Activated T-cell treated with anti-CD3 and anti-CD28 coated beads for 1 hour (primary cell): ENCODE data around the gene EIF4EBP2.
A peak's percentile ranks its signal among the peaks of the same experiment; 100 is the strongest.

Experiments
- DNase-seq: peaks from one replicate; pipeline ENCODE4 v3.0.0-alpha.2; 2020; ENCODE audit warnings: low read depth

EIF4EBP2 gene, protein sequence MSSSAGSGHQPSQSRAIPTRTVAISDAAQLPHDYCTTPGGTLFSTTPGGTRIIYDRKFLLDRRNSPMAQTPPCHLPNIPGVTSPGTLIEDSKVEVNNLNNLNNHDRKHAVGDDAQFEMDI

DNA sequence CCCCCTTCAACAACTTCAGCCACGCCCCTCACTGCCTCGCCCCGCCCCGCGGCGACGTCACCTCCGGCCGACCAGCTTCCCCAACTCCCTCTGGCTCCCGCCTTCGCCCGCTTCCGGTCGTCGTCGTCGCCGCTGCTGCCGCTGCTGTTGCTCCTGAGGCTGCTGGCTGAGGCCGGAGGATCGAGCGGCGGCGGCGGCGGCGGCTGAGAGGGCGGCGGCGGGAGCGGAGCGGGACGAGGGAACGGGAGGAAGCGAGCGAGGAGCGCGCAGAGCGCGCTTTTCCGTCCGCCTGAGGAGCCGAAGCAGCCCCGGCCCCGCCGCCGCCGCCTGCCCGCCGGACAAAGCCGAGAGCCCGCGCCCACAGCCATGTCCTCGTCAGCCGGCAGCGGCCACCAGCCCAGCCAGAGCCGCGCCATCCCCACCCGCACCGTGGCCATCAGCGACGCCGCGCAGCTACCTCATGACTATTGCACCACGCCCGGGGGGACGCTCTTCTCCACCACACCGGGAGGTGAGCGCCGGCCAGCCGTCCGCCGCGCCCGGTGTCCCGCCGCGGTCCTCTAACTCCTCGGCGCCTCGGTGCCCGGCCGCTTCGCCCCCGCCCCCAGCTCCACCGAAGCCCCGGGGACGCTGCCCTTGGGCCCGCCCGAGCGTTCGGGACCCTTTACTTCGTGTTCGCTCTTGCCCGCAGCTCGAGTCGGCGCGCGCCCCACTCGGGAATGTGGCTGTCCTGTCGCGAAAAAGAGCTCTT, at the start of gene EIF4EBP2:
TSS of gene EIF4EBP2 (plus strand) at position 110 of the 751 bp plus-strand sequence. CDS start at position 367, 257 bp downstream.
- peak; percentile 99 for DNase-seq

DNA sequence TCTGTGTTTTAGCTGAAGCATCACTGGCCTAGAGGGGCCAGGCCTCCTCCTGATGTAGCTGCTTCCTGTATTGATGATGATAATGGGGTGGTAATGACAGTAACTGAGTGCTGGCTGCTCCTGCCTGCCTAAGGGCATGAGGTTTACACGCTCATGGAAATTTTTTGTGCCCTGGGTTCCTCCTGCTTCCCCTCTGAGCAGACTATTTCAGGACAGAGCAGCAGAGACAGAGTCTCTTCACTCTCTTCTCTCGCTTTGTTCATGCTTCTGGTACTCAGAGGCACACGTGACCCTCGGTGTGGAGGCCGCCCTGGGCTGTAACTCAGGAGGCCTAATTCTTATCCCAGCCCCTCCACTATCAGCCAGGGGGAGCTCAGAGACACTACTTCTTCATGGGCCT, 49.4 kb upstream of the EIF4EBP2 start:
- no peak for DNase-seq

DNA sequence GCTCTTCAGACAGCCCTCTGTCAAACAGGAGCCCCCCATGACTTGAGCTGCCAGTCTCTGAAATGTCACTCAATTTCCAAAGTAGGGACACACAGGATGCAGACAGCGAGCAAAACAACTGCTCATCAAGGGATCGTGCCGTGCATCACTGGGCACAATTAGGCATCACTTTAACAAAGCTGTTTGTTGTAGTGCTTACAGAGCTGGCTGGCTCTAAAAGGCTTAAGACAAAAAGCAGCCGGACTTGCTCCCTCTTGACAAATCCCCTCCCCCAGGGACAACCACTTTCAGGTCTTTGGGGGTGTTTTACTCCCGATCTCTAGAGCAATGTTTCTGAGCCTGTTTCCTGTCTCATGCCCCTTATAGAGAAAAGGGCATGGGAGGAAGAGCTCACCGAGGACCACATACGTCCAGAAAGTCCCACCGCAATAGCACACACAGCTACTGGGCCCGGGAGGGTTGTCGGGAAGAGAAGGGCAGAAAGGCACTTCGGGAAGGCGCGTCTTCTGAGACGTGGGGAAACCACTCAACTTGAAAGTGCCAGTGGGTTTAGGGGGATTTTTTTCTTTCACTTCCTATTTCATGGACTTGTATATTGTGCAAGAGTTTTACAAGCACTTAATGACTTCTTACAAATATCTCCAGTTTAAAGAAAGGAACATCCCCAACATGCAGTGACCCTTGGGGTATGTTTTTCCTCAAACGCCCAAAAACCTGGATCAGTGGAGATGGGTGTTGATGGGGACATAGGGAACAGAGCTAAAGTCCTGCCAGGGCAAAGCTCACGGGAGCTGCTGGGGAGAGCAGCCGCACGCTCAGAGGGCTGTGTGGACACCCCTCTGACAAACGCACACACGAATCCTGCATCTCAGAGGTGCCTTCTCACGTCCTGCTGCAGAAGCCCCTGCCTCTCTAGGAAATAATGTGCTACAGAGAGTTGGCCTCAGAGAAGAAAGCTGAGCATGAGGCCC, 48.6 kb upstream of the EIF4EBP2 start:
- DNase-seq = no peak

DNA sequence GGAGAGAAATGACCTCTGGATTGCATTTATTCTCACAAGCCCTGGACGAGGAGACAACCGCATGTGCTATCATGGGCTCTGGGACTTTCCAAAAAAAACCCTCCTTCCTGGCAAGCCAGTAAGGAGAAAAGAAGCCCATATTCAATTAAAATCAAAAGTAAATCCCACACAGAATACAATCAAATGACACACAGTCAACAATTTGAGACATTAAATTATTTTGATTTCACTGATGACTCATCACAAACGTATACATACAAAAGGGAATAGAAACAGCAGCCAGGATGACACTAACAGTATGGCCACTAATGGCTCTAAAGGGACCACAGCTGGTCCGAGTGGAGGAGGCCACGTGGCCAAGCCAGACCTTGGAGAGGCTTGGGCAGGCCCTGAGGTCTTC, 46.4 kb upstream of the EIF4EBP2 start:
- DNase-seq = no peak

DNA sequence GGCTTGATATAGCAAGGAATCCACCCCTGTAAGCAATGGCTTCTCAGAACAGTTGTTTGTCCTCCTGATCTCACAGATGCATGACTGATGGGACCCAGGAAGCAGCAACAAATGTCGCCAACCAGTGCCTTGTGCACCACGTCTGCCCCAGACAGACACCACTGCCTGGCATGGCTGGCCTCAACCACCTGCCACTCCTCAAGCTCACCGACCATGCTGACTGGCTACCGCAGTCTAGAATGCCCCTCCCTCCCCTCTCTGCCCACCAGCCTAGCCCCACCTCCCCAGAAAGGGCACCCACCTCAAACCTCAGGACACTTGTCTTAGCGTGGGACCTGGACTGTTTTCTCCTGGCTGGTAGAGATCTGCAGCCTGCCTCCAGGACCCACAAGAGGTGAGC, 45.5 kb upstream of the EIF4EBP2 start:
- no peak for DNase-seq

DNA sequence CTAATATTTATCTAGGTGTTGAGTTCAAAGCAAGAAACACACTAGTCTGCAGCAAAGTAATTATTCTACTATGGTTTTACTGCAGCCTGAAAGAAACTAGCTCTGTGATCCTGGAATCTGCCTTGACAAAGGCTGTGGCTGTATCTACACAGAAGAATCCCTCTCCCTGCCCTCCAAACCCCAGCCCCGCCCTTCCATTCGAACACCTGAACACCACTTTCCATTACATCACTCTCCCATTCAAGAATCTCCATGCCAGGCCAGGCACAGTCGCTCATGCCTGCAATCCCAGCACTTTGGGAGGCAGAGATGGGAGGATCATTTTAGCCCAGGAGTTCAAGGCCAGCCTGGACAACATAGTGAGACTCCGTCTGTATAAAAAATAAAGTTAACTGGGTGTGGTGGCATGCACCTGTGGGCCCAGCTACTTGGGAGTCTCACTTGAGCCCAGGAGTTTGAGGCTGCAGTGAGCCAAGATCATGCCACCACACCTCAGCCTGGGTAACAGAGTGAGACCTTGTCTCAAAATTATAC, 44.9 kb upstream of the EIF4EBP2 start:
- DNase-seq = no peak

DNA sequence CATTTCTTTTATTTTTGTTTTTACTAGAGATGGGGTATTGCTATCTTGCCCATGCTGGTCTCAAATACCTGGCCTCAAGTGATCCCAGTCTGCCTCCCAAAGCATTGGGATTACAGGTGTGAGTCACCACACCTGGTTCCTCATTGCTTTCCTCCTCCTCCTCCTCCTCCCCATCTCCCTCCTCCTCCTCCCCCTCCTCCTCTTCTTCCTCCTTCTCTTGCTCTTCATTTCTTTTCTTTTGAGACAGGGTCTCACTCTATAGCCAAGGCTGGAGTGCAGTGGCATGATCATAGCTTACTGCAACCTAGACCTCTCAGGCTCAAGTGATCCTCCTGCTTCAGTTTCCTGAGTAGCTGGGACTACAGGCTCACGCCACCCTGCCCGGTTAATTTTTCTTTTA, 43.7 kb upstream of the EIF4EBP2 start:
- no peak for DNase-seq

DNA sequence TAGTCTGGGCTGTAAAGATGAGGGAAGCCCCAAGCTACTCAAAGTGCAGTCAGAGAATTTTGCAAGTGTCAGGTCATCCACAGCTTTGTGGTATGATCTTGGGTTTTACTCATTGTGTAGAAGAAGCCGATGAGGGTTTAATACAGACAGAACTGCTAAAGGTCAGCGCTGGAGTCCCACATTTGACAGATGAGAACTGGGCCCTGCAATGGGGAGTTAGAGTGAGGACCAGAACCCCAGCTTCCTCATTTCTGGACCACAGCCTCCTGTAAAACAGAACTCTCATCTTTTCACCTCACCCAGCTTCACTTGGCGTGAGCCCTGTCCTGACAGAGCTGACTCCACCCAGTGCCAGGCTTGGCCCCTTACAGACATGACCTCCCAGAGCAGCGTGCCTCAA, 41.6 kb upstream of the EIF4EBP2 start:
- no peak for DNase-seq

DNA sequence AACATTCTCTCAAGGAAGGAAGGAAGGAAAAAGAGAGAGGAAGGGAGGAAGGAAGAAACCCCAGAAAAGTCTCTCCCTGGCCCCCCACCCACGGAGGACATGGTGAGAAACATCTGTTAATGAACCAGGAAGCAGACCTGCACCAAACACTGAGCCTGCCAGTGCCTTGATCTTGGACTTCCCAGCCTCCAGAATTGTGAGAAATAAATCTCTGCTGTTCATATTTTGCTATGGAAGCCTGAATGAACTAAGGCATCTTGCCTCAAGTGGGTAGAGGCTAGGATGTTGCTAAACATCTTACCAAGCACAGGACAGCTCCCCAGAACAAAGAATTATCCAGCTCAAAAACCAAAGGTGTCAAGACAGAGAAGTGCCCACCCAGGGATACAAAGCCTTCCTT, 40.7 kb upstream of the EIF4EBP2 start:
- no peak for DNase-seq

DNA sequence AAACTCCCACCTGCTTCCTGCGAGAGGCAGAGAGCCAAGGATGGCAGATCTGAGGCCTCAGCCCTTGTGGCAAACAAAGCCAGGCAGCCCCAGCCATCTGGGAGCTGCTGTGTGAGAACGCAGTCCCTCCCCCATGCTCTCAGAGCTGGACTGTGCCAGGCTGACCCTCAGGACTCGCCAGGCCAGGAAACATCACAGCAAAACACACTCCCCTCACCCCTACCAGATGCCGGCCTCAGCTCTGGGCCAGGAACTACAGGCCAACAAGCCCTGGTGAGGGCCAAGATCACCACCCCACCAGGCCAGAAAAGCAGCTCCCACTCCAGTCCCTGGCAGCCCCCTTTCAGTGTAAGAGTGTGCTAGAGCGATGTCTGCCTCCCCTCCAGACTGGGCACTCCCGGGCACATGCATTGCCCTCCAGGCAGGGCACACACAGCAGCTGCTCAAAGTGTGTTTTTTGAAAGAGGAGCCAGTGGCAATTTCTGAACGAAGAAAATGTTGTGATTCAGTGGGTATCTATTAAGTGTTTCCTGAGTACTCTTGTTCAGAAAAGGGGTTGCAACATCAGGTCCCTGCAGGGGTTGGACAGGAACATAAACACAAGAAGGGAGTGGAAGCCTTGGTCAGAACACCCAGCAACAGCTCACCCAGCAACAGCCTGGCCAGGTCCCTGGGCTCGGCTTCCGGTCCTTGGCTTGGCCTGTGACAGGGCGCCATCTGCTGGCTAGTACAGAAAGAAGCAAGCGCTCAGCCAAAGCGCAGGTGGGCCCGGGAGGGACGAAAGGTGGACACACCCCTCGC, 39.8 kb upstream of the EIF4EBP2 start:
- DNase-seq = peak; percentile 78

DNA sequence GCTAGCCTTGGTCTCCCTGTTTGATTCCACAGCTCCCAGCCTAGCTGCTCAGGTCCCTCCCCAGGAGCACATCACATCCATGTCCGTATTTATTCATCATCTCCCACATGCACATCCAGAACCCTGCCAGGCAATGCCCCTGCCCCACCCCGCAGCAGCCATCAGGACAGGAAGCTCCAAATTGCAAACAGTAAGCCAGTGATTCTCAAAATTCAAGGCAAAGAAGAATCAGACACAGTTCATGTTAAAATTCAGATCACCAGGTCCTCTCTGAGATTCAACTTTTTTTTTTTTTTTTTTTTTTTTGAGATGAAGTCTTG, 39.2 kb upstream of the EIF4EBP2 start:
- DNase-seq = no peak

DNA sequence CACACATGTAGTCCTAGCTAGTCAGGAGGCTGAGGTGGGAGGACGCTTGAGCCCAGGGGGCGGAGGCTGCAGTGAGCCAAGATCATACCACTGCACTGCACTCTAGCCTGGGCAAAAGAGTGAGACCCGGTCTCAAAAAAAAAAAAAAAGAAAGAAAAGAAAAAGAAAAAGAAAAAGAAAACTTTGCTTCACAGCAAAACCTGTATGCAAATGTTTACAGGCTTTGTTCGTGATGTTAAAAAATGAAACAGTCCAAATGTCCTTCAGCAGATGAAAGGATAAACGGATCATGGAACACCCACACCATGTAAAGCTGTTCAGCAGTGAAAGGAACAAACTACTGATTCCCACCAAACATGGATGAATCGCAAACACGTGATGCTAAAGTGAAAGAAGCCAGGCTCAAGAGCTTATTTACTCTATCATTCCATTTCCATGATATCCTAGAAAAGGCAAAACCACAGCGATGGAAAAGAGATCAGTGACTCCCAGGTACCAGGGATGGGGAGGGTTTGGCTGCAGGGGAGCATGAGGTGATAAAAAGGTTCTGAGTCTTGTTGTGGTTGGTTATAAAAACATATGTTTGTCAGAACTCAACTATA, 36.6 kb upstream of the EIF4EBP2 start:
- DNase-seq = no peak

DNA sequence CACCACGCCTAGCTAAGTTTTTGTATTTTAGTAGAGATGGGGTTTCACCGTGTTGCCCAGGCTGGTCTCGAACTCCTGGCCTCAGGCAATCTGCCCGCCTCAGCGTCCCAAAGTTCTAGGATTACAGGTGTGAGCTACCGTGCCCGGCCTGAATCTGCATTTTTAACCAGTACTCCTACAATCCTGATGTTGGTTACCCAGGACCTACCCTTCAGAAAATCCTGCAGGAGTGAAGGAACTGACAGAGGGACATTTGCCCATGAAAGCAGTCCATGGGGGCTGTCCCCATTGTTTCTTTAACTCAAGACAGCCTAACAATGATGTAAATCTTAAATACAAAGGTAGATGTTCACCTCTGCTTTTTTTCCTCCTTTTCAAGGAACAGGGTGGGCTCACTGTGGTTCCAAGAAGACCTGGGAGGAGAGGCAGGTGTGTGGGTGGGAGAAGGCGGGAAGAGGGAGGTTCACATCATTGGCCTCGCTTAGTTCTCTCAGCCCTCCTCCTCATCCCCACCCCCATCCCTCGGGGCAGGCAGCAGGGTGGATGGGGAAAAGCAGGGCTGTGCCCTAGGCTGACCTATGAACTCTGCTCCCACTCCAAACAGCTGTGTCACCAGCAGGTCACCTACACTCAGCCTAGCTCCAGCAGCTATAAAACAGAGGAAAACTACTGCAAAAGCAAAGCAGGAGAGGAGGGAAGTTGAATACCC, 35.0 kb upstream of the EIF4EBP2 start:
- DNase-seq = no peak

DNA sequence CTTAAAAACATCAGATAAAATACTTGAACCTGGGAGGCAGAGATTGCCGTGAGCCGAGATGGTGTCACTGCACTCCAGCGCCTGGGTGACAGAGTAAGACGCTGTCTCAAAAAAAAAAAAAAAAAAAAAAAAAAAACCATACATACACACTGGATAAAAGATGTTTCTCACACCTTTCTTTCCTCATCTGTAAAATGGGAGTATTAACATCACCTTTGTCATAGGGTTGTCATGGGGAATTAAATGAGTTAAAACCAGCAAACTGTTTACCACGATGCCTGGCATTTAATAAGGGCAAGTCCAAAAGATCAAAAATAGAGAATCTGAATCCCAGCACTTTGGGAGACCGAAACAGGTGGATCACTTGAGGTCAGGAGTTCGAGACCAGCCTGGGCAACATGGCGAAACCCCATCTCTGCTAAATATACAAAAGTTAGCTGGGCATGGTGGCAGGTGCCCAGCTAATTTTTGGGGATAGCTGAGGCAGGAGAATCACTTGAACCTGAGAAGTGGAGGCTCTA, 34.4 kb upstream of the EIF4EBP2 start:
- no peak for DNase-seq

DNA sequence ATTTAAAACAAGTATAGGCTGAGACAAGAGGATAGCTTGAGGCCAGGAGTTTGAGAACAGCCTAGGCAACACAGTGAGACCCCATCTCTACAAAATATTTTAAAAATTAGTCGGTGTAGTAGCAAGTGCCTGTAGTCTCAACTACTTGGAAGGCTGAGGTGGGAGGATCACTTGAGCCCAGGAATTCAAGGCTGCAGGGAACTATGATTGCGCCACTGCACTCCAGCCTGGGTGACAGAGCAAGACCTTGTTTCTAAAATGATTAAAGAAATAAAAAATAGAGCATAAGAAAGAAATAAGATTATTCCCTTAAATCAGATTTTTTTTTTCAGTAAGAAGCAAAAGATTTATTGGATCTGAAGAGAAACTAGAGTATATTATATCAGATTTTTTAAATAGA, 33.2 kb upstream of the EIF4EBP2 start:
- no peak for DNase-seq

DNA sequence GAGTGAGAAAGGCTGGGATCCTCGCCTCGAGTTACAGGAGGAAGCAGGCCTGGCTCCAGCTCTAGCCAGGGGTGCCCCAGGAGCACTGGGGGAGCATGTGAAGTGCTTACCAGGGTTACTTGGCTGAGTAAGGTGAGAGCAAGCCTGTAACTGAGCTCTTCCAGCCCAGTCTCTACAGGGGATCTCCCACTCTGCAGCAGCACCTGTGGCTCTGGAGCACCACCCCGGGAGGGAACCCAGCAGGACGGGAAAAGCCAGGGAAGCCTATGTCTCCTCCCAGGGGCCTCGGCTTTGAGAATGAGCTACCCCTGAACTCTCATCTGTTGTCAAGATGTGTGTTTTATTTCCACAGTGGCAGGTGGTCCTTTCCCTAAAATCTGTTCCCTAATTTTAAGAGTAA, 32.1 kb upstream of the EIF4EBP2 start:
- no peak for DNase-seq

DNA sequence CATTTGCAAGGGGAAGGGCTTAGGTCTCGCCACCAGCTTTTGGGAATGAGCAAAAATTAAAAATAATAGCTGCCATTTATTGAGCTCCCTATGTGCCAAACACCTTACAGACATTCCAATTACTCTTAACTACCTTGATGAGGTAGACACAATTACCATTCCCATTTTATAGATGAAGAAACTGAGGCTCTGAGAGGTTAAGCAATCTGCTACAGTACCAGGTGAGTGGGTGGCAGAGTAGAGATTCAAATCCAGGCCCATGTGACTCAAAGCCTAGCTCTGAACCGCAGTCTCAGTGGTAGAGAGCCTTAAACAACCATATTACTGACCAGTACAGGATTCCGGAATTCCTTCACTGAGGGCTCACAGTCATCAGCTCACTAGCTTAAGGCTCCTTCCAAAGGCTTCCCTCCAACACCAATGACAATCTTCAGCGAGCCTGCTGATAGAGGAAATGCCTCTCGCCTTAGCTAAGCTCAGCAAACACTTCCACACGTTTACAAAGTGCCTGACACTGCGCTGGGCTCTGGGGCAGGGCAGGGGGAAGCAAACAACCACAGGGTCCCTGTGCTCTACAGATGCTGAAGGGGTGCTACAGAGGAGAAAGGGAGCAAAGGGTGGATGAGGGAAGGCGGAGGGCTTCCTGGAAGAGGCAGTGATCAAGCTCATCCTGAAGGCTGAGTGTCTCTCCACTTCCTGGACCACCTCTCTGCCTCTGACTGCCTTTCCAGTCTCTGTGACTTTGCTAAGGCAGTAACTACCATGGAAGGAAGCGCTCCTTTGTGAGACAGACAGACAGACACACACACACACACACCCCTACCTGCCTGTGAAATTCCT, 28.9 kb upstream of the EIF4EBP2 start:
- no peak for DNase-seq

DNA sequence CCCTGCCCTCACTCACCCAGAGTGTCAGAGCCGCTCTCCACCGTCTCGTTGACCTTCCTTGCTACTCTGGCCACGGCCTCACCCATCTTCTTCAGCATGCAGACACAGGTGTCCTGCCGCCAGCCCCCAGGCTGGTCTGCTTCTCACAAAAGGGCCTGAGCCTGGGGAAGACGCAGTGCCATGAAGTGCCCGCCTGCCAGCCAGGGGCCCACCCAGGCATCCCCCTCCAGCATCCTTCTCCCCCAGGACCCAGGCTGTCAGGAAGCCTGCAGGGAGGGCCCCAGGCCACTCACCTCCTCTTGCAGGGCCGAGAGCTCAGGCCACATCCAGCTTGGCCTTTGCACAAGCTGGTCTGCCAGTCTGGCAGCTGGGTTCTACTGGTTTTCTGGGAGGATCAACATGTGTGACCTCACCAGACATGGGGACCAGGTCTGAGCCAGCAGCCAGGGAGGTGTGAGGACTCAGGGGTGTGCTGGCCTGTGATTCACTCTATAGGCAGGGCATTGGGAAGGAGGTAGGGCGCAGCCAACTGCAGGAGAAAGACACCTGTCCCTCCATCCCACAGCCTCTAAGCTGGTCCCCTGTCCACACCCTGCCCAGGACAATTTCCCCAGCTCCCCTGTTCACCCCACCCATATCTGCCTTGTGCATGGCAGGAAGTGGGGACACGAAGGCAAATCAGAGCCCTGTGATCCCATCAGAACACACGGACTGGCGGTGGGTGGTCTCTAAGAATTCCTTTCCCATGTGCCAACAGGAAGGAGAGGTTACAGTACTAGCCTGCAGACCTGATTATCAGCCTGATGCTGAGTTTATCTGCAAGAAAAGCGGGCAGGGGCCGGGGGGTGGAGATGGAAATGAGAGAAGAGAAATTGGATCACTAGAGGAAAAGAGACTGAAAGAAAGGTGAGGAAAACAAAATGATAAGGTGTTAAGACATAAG, 27.2 kb upstream of the EIF4EBP2 start:
- no peak for DNase-seq

DNA sequence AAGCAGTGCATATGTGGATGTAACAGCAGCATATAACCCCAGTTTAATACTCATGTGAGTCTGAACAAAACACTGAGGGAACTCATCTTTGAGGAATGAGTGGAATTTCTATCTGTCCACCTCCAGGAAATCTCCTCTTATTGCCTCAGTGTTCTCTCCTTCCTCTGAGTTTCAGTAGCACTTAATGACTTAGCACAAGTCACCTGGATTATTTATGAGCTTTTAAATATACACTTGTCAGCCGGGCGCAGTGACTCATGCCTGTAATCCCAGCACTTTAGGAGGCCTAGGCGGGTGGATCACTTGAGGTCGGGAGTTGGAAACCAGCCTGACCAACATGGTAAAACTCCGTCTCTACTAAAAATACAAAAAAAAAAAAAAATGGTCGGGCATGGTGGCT, 25.8 kb upstream of the EIF4EBP2 start:
- DNase-seq = no peak
